Erythroblast (primary cell): ENCODE results near the gene CCDC92.

Experiments used
- DNase-seq, 2 experiments: peaks; one replicate each; lab custom pipeline; 2025; lab: John Stamatoyannopoulos, UW
- GATA1 ChIP-seq: IDR thresholded peaks from 2 replicates; pipeline ENCODE4 v1.6.1; 2011; ENCODE audit warnings: low read depth, mild to moderate bottlenecking, control low read depth, low read length, moderate library complexity
- POLR2A ChIP-seq: IDR thresholded peaks from 2 replicates; pipeline ENCODE4 v1.6.1; 2011; ENCODE audit warnings: mild to moderate bottlenecking, low read length

Gene CCDC92

DNA sequence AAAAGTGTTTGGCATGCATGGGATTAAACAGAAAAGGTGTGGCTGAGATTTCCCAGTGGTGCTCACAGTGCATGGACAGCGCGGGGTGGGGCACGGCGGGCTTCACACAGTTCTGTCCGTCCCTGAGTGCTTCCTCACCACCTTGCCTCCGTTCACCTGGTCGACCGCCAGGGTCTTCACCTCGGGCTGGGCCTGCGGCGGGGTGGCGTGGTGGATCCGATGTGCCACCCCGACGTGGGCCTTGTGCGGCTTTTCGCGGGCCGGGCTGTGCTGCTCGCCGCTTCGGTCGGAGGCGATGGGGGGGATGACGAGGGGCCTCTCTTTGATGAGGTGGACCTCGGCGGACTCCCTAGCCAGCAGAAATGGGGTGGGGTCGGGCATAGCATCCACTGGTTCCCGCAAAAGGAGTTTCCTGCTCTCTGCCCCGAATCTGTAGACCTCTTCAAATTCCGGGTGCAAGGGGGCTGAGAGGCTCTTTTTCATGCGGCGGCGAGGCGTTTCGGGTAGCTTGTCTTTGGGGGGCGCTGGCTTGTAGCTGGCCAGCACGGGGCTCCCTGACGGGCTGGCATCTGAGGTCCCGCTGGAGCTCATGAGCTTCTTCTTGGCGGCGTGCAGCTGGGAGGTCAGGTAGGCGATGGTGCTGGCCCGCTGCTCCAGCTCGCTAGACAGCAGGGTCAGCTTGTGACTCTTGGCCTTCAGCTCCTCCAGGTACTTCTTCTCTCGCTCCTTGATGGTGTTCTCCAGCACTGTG, 35.5 kb downstream of the CCDC92 start:
- no peak for TF ChIP-seq POLR2A
- no peak for TF ChIP-seq GATA1

GRCh38 chr12:123936471-123936870, 36.2 kb downstream of the CCDC92 start:
- DNase-seq = no peak
- no peak for TF ChIP-seq POLR2A
- TF ChIP-seq GATA1 = no peak

More for the DNA sequence above, 35.5 kb downstream of the CCDC92 start:
- DNase-seq = no peak

GRCh38 chr12:123935956-123936355, 36.7 kb downstream of the CCDC92 start:
- TF ChIP-seq POLR2A (no peak), GATA1 (no peak)
- DNase-seq = no peak

DNA sequence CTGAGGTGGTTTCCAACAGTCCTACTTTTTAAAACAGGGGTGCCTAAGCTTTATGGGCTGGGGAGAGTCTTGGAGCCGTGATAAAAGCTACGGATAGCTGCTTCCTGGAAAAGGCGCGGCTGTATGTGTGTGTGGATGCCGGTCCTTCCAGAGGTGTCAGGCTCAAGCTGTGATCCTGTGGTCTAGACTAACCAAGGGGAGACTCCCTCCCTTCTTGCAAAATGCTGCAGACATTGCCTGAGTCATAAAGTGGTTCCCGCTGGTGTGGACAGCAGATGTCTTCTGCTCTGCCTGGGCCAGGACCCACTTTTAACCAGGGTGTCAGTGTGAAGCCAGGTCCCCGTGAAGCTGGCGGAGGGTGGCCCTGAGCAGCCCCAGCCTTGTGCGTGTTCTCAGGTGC, 37.8 kb downstream of the CCDC92 start:
- TF ChIP-seq GATA1 (no peak), POLR2A (no peak)

GRCh38 chr12:123934016-123934620, 38.5 kb downstream of the CCDC92 start:
- no peak for TF ChIP-seq POLR2A
- no peak for TF ChIP-seq GATA1
- DNase-seq = no peak

More for the DNA sequence above, 37.8 kb downstream of the CCDC92 start:
- no peak for DNase-seq

GRCh38 chr12:123933214-123933613, 39.4 kb downstream of the CCDC92 start:
- TF ChIP-seq GATA1 = no peak
- no peak for TF ChIP-seq POLR2A
- no peak for DNase-seq

DNA sequence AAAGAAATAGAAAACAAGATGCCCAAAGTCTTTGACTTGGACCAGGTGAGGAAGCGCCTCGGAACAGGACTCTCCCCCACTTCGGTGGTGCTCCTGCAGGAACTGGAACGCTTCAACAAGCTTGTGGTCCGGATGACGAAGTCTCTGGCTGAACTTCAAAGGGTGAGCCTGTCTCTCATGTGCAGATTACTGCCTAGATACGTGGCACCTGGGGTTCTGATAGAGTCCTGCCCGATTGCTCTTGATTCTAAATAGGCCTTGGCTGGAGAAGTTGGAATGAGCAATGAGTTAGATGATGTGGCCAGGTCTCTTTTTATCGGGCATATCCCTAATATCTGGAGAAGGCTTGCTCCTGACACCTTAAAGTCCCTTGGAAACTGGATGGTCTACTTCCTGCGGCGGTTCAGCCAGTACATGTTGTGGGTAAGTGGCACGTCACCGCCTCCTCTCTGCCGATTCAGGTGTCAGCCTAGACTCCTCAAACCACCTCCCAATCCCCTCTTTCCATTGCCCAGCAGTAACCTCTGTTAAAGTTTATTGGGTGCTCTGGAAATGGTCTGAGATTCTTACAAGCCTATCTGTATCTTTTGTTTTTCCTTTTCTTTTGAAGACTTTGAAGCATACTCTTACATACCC, 40.8 kb downstream of the CCDC92 start:
- TF ChIP-seq POLR2A (no peak), GATA1 (no peak)
- DNase-seq = no peak

DNA sequence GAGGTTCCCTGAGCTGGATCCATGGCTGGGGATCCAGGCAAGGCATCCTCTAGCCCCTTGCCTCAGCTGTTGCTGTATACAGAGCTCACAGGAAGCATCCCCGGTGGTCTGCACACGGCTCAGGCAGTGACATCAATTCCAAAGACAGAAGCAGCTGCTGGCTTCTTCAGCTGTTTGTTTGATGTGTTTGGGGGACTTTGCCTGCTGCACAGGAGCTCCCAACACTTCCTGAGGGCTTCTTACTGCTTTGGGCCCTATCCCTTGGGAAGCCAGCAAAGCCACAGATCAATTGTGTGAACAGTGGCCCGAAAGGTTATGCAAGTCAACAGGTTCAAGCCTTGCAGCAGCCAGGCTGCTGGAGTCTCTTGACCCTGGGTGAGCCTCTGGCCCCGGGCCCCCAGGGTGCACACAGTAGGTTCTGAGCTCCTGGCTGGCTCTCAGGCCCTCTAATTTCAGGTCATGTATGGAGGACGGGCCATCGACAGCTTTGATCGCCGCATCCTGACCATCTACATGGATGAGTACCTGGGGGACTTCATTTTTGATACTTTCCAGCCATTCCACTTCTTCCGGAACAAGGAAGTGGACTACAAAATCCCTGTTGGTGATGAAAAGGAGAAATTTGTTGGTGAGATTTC, 42.6 kb downstream of the CCDC92 start:
- DNase-seq = no peak
- no peak for TF ChIP-seq POLR2A
- no peak for TF ChIP-seq GATA1

DNA sequence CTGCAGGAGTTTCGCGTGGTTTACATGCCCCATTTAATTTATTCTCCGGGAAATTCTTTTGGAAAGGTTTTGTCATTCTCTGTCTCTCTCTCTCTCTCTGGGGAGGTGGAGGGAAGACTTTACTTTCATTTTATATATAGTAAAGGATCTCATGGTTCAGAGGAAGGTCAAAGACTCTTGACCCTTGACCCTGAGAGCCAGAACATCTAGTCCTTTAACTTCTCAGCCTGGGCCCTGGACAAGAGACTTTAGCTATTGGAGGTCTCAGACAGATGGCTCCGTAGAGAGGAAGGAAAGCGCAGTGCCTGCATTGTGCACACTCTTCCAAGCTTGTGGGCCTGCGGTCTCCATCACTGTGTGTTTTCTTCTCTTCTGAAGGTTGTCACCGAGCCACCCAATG, 43.7 kb downstream of the CCDC92 start:
- no peak for TF ChIP-seq GATA1
- TF ChIP-seq POLR2A = no peak
- no peak for DNase-seq

- TF ChIP-seq GATA1 (no peak), POLR2A (no peak)
- DNase-seq = no peak
Observed at GRCh38 chr12:123928274-123928865, 44.3 kb downstream of the CCDC92 start.

DNA sequence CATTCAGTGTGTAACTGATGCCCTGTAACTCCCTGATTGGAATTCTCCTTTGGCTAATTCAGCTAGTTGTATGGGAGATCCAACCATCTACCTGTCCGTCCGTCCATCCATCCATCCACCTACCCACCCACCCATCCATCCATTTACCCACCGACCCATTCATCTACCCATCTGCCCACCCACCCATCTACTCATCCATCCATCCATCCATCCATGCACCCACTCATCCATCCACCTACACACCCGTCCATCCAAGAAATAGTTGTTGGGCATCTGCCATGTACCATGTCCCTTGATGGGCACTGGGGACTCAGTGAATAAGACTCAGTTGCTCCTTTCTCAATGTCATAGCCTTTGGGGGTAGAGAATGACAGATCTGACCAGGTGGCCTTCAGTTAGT, 48.1 kb downstream of the CCDC92 start:
- no peak for DNase-seq
- no peak for TF ChIP-seq GATA1
- no peak for TF ChIP-seq POLR2A

GRCh38 chr12:123923927-123924326, 48.7 kb downstream of the CCDC92 start:
- TF ChIP-seq POLR2A (no peak), GATA1 (no peak)
- no peak for DNase-seq

- DNase-seq = no peak
- TF ChIP-seq POLR2A (no peak), GATA1 (no peak)
Observed at GRCh38 chr12:123923038-123923437, 49.6 kb downstream of the CCDC92 start.
